GM12878 (cell line): Measurements from ENCODE around the gene UGT1A8. TPM values are rescaled to one million over a fixed set of nuclear protein-coding genes. Genes with fewer than 3 reads are reported as not detected.

ENCODE experiments used
- ATAC-seq: fragments of 200-7000 bp; cut with Tn5 transposase; 3 replicates; pipeline ENCODE4 v1.9.1; 2020; ENCODE audit warnings: mild to moderate bottlenecking, moderate library complexity
- BruUV-seq: library from RNA; stranded (reverse); fragments of 400-500 nt; replicated peaks from 2 replicates; lab custom pipeline; 2021; lab: Mats Ljungman, UMichigan
- CTCF ChIA-PET: fragments of 300-600 bp; sonication (Branson Sonifier 250); formaldehyde crosslinking; extraction: SDS; loops from one replicate; lab custom pipeline; 2021; ENCODE audit warnings: inconsistent platforms; lab: Yijun Ruan, JAX
- POLR2A ChIA-PET: fragments of 350-600 bp; formaldehyde crosslinking; extraction: SDS; loops from one replicate; lab custom pipeline; 2021; ENCODE audit warnings: inconsistent platforms; lab: Charles Lee
- RAD21 ChIA-PET: fragments of 300-600 bp; sonication (Branson Sonifier 250); formaldehyde crosslinking; loops from one replicate; lab custom pipeline; 2023; ENCODE audit warnings: antibody characterized with exemption; ENCODE audit not compliant: unreplicated experiment; lab: Charles Lee
- SMC1A ChIA-PET: fragments of 300-600 bp; sonication (Branson Sonifier 250); formaldehyde crosslinking; loops from one replicate; lab custom pipeline; 2023; ENCODE audit not compliant: unreplicated experiment, uncharacterized antibody; lab: Charles Lee
- DNase-seq: peaks from one replicate; pipeline ENCODE4 v3.0.0-alpha.2; 2011; ENCODE audit warnings: low read depth, low spot score
- FAIRE-seq: peaks from 3 replicates; lab custom pipeline; 2011; peaks lifted over from hg19 to GRCh38; lab: Jason Lieb, UNC
- H2AFZ ChIP-seq: 2 replicates; pipeline ENCODE4 v1.6.0; 2011; ENCODE audit warnings: low read depth, low read length, control low read depth; ENCODE audit not compliant: control insufficient read depth
- H3K27ac ChIP-seq: 2 replicates; pipeline ENCODE4 v1.5.1; 2011; ENCODE audit warnings: control low read depth; ENCODE audit not compliant: control insufficient read depth, insufficient read depth
- H3K27me3 ChIP-seq, 2 experiments: replicated peaks in 1 of 2; 2 replicates each; pipeline versions ENCODE4 v1.6.0 to v1.6.1; 2011; ENCODE audit warnings: low read length in 1 of 2; ENCODE audit not compliant: control insufficient read depth in 2 of 2, insufficient read depth in 2 of 2
- H3K36me3 ChIP-seq, 2 experiments: 2 replicates each; pipeline ENCODE4 v1.5.1; 2011; ENCODE audit warnings: low read length in 1 of 2; ENCODE audit not compliant: control insufficient read depth in 2 of 2, insufficient read depth in 2 of 2
- H3K4me1 ChIP-seq: 2 replicates; pipeline ENCODE4 v1.6.1; 2011; ENCODE audit warnings: mild to moderate bottlenecking, low read length, moderate library complexity, mixed read lengths; ENCODE audit not compliant: control insufficient read depth, insufficient read depth
- H3K4me2 ChIP-seq: 2 replicates; pipeline ENCODE4 v1.6.0; 2011; ENCODE audit warnings: control low read depth; ENCODE audit not compliant: control insufficient read depth, insufficient read depth
- H3K4me3 ChIP-seq: fragments of 200-600 bp; sonication (generic); 2 replicates; pipeline ENCODE4 v1.5.1; 2016
- H3K79me2 ChIP-seq: 2 replicates; pipeline ENCODE4 v1.6.0; 2011; ENCODE audit warnings: low read length; ENCODE audit not compliant: control insufficient read depth, insufficient read depth
- H3K9ac ChIP-seq: 2 replicates; pipeline ENCODE4 v1.8.0; 2011; ENCODE audit warnings: low read length, control low read depth, mixed read lengths; ENCODE audit not compliant: control insufficient read depth, insufficient read depth
- H3K9me3 ChIP-seq: replicated peaks from 3 replicates; pipeline ENCODE4 v1.5.1; 2011; ENCODE audit warnings: mild to moderate bottlenecking, low read length; ENCODE audit not compliant: control insufficient read depth, insufficient read depth
- H4K20me1 ChIP-seq: 2 replicates; pipeline ENCODE4 v1.6.0; 2011; ENCODE audit not compliant: control insufficient read depth, insufficient read depth
- ASH2L ChIP-seq: fragments of 300-600, 200-600 bp; sonication (generic); IDR thresholded peaks from 2 replicates; pipeline ENCODE4 v1.6.1; 2017; ENCODE audit warnings: low read depth, mild to moderate bottlenecking, borderline replicate concordance
- BHLHE40 ChIP-seq, 2 experiments: fragments of 450-650 bp in 1 of 2; IDR thresholded peaks; 2 replicates each; pipeline ENCODE4 v1.6.1; 2011 to 2017; ENCODE audit warnings: low read depth in 2 of 2, borderline replicate concordance in 1 of 2, improper control_type of control experiment in 1 of 2, low read length in 1 of 2, mild to moderate bottlenecking in 1 of 2
- BMI1 ChIP-seq: fragments of 450-650 bp; IDR thresholded peaks from 2 replicates; pipeline ENCODE4 v1.6.1; 2016; ENCODE audit warnings: mild to moderate bottlenecking, moderate library complexity, borderline replicate concordance
- EZH2 ChIP-seq: IDR thresholded peaks from 2 replicates; pipeline ENCODE4 v1.6.1; 2012; ENCODE audit warnings: low read depth, mild to moderate bottlenecking, control low read depth, inconsistent platforms, low read length, borderline replicate concordance; ENCODE audit not compliant: control insufficient read depth
- JUNB ChIP-seq: IDR thresholded peaks from 2 replicates; pipeline ENCODE4 v1.6.1; 2016; ENCODE audit warnings: antibody characterized with exemption, mild to moderate bottlenecking
- NR2C2 ChIP-seq: IDR thresholded peaks from 2 replicates; pipeline ENCODE4 v1.6.1; 2011; ENCODE audit warnings: borderline replicate concordance, low read depth; ENCODE audit not compliant: control insufficient read depth, insufficient read length
- SMARCA5 ChIP-seq: fragments of 450-650 bp; IDR thresholded peaks from 2 replicates; pipeline ENCODE4 v1.6.1; 2017; ENCODE audit warnings: mild to moderate bottlenecking
- TCF12 ChIP-seq: IDR thresholded peaks from 2 replicates; pipeline ENCODE4 v1.6.1; 2011; ENCODE audit warnings: low read depth, mild to moderate bottlenecking, low read length
- WGBS: methylation state at CpG from one replicate; pipeline ENCODE4 v1.1.6; 2016; ENCODE audit warnings: low lambda C conversion rate; ENCODE audit not compliant: insufficient replicate concordance, insufficient coverage; ENCODE audit errors: missing lambda C conversion rate; 5-methylcytosine and 5-hydroxymethylcytosine counted together
- in situ Hi-C: fragments of 300-500 bp; cut with MboI; formaldehyde crosslinking; loops from 9 replicates; pipeline ENCODE4 v1.14.3; 2018; ENCODE audit warnings: mixed read lengths
- intact Hi-C: fragments of 100-400 bp; cut with micrococcal nuclease; formaldehyde crosslinking; loops from one replicate; pipeline ENCODE4 v1.14.2; 2022; ENCODE audit not compliant: unreplicated experiment
- polyA plus RNA-seq, 11 experiments: library from polyadenylated mRNA; depleted of rRNA in 4 of 11; unstranded in 6 of 11; stranded (reverse) in 5 of 11; fragments of >200 nt; fragmentation: Nextera tagmentation in 4 of 11; fragmentation: Illumina TruSeq in 1 of 11; extraction: Ambion mirVana in 4 of 11; extraction: Trizol in 1 of 11; gene quantifications; 1 replicate in 1 of 11; 2 replicates in 10 of 11; pipeline versions ENCODE4 v1.2.1 to v1.2.3, GENCODE V29; 2011 to 2016; ENCODE audit warnings: inconsistent platforms in 2 of 11, missing spikeins in 2 of 11, low read depth in 1 of 11
- total RNA-seq, 4 experiments: library from RNA; depleted of rRNA in 3 of 4; stranded (reverse); fragments of >200 nt in 3 of 4; fragmentation: Illumina TruSeq in 1 of 4; extraction: Trizol in 1 of 4; gene quantifications; 2 replicates each; pipeline versions ENCODE4 v1.2.1 to v1.2.3, GENCODE V29; 2013 to 2021

Gene UGT1A8
- total and polyA plus RNA-seq, 10 of the 15 experiments (the other 5 are each of a cell fraction or from before 2014, with no cell fraction given) = not detected

- TF ChIP-seq EZH2 = no peak
These were observed 174.5 kb downstream of the UGT1A8 start (continued) for GRCh38 chr2:233791883-233792329.

- Histone ChIP-seq H4K20me1 (no peaks in the 10 kb centered on the region), H3K9ac (no peak overlapping the region), H3K4me3 (no peak overlapping the region), H3K9me3 (no peaks in the 10 kb centered on the region), H2AFZ (no peak overlapping the region), H3K4me1 (no peaks in the 10 kb centered on the region), H3K27ac (no peak overlapping the region), H3K36me3 (no peaks in the 10 kb centered on the region), H3K27me3 (no peaks in the 10 kb centered on the region; a peak in 1 of 4 replicates), H3K4me2 (no peak overlapping the region), H3K79me2 (no peaks in the 10 kb centered on the region)
- ATAC-seq = no peak
- CTCF ChIA-PET = no interaction called here
- BruUV-seq = no TSS peak
- no peak for FAIRE-seq
- SMC1A ChIA-PET = no interaction called here
- RAD21 ChIA-PET = no interaction called here
- 30% methylated on average over 7 of the region's 7 CpGs for WGBS
- POLR2A ChIA-PET = no interaction called here
- TF ChIP-seq BHLHE40 (IDR thresholded peaks at IDR 0.05; ENCODE audit: borderline replicate concordance in 1 of 2, low read depth in 2 of 2, low read length in 1 of 2) = no peak
- no peak for DNase-seq
- intact Hi-C loops = no loop called here
- in situ Hi-C loops = no loop called here
These were observed 175.3 kb downstream of the UGT1A8 start for GRCh38 chr2:233792720-233793119.

- intact Hi-C loops = no loop called here
- CTCF ChIA-PET = interaction anchor here (0.6 kb wide), 1 partner anchor 732 kb away, joined by 3 read pairs; no protein-coding TSS in a partner anchor
- in situ Hi-C loops = no loop called here
These were observed 176.2 kb downstream of the UGT1A8 start for GRCh38 chr2:233793465-233794127.

More at GRCh38 chr2:233793465-233794127, 176.2 kb downstream of the UGT1A8 start:
- no peak for TF ChIP-seq NR2C2
- TF ChIP-seq SMARCA5 = no peak
- TF ChIP-seq ASH2L = no peak
- TF ChIP-seq BMI1 = no peak
- TF ChIP-seq JUNB = no peak
- no peak for TF ChIP-seq TCF12
- TF ChIP-seq, all 136 proteins: peak for 0
- ATAC-seq (no peak), DNase-seq (no peak), FAIRE-seq (no peak)
- 26% methylated on average over 18 of the region's 18 CpGs for WGBS
- Histone ChIP-seq H3K27ac (no peak overlapping the region), H3K9ac (no peak overlapping the region), H3K27me3 (no peaks in the 10 kb centered on the region; a peak in 2 of 4 replicates), H2AFZ (no peak overlapping the region), H3K9me3 (no peaks in the 10 kb centered on the region), H3K36me3 (no peaks in the 10 kb centered on the region), H3K4me2 (no peak overlapping the region), H3K4me3 (no peak overlapping the region), H4K20me1 (no peaks in the 10 kb centered on the region), H3K4me1 (no peaks in the 10 kb centered on the region), H3K79me2 (no peaks in the 10 kb centered on the region)
- POLR2A ChIA-PET = no interaction called here
- RAD21 ChIA-PET = no interaction called here
- no TSS peak for BruUV-seq
- SMC1A ChIA-PET = no interaction called here
